HEK293 (cell line): ENCODE results near the gene CSKMT.

Source experiments
- EGR2 ChIP-seq: fragments of 450-650 bp; formaldehyde crosslinking; IDR thresholded peaks from 2 replicates; pipeline ENCODE4 v1.5.1; 2016; ENCODE audit warnings: low read depth, missing biosample characterization, missing genetic modification characterization
- HOXA7 ChIP-seq: sonication (generic); formaldehyde crosslinking; IDR thresholded peaks from 2 replicates; pipeline ENCODE4 v1.8.1; 2022; ENCODE audit warnings: missing genetic modification reagents, borderline replicate concordance
- PRDM10 ChIP-seq: fragments of 450-650 bp; formaldehyde crosslinking; IDR thresholded peaks from 2 replicates; pipeline ENCODE4 v1.5.1; 2016; ENCODE audit warnings: missing biosample characterization, missing genetic modification characterization
- PRDM4 ChIP-seq: fragments of 450-650 bp; formaldehyde crosslinking; IDR thresholded peaks from 2 replicates; pipeline ENCODE4 v1.5.1; 2017; ENCODE audit warnings: missing biosample characterization, missing genetic modification characterization
- ZBTB17 ChIP-seq: fragments of 450-650 bp; formaldehyde crosslinking; IDR thresholded peaks from 2 replicates; pipeline ENCODE4 v1.5.1; 2016; ENCODE audit warnings: missing biosample characterization, missing genetic modification characterization
- ZBTB48 ChIP-seq: fragments of 450-650 bp; formaldehyde crosslinking; IDR thresholded peaks from 2 replicates; pipeline ENCODE4 v1.5.1; 2016; ENCODE audit warnings: missing biosample characterization, missing genetic modification characterization
- ZBTB6 ChIP-seq: fragments of 450-650 bp; formaldehyde crosslinking; IDR thresholded peaks from 2 replicates; pipeline ENCODE4 v1.5.1; 2017; ENCODE audit warnings: missing biosample characterization, missing genetic modification characterization
- ZBTB7A ChIP-seq: fragments of 450-650 bp; formaldehyde crosslinking; IDR thresholded peaks from 2 replicates; pipeline ENCODE4 v1.5.1; 2016; ENCODE audit warnings: low read depth, missing biosample characterization, missing genetic modification characterization
- ZBTB8A ChIP-seq: fragments of 450-650 bp; formaldehyde crosslinking; IDR thresholded peaks from 2 replicates; pipeline ENCODE4 v1.5.1; 2016; ENCODE audit warnings: missing biosample characterization, missing genetic modification characterization
- ZFP37 ChIP-seq: fragments of 450-650 bp; formaldehyde crosslinking; IDR thresholded peaks from 2 replicates; pipeline ENCODE4 v1.5.1; 2016; ENCODE audit warnings: missing biosample characterization, missing genetic modification characterization
- ZNF132 ChIP-seq: fragments of 450-650 bp; formaldehyde crosslinking; IDR thresholded peaks from 2 replicates; pipeline ENCODE4 v1.5.1; 2017; ENCODE audit warnings: missing biosample characterization, missing genetic modification characterization, borderline replicate concordance
- ZNF155 ChIP-seq: fragments of 450-650 bp; formaldehyde crosslinking; IDR thresholded peaks from 2 replicates; pipeline ENCODE4 v1.5.1; 2016; ENCODE audit warnings: missing biosample characterization, missing genetic modification characterization
- ZNF2 ChIP-seq: fragments of 450-650 bp; formaldehyde crosslinking; IDR thresholded peaks from 2 replicates; pipeline ENCODE4 v1.5.1; 2016; ENCODE audit warnings: missing biosample characterization, missing genetic modification characterization
- ZNF23 ChIP-seq: fragments of 450-650 bp; formaldehyde crosslinking; IDR thresholded peaks from 2 replicates; pipeline ENCODE4 v1.5.1; 2016; ENCODE audit warnings: missing biosample characterization, missing genetic modification characterization, borderline replicate concordance
- ZNF26 ChIP-seq: fragments of 450-650 bp; formaldehyde crosslinking; IDR thresholded peaks from 2 replicates; pipeline ENCODE4 v1.5.1; 2016; ENCODE audit warnings: missing biosample characterization, missing genetic modification characterization
- ZNF274 ChIP-seq, 2 experiments: fragments of 200-500 bp in 1 of 2; fragments of 450-650 bp in 1 of 2; sonication (Bioruptor generic) in 1 of 2; formaldehyde crosslinking in 1 of 2; IDR thresholded peaks; 2 replicates each; pipeline versions ENCODE4 v1.5.1 to v1.6.1; 2014 to 2016; ENCODE audit warnings: borderline replicate concordance in 1 of 2, inconsistent platforms in 1 of 2, low read length in 1 of 2, missing biosample characterization in 1 of 2, missing genetic modification characterization in 1 of 2
- ZNF362 ChIP-seq: fragments of 450-650 bp; formaldehyde crosslinking; IDR thresholded peaks from 2 replicates; pipeline ENCODE4 v1.5.1; 2016; ENCODE audit warnings: missing biosample characterization, missing genetic modification characterization
- ZNF501 ChIP-seq: fragments of 450-650 bp; formaldehyde crosslinking; IDR thresholded peaks from 2 replicates; pipeline ENCODE4 v1.5.1; 2016; ENCODE audit warnings: missing biosample characterization, missing genetic modification characterization
- ZNF510 ChIP-seq: fragments of 450-650 bp; formaldehyde crosslinking; IDR thresholded peaks from 2 replicates; pipeline ENCODE4 v1.5.1; 2018; ENCODE audit warnings: mild to moderate bottlenecking, missing genetic modification characterization, missing biosample characterization; ENCODE audit not compliant: insufficient replicate concordance
- ZNF548 ChIP-seq: fragments of 450-650 bp; formaldehyde crosslinking; IDR thresholded peaks from 2 replicates; pipeline ENCODE4 v1.5.1; 2016; ENCODE audit warnings: missing biosample characterization, missing genetic modification characterization
- ZNF560 ChIP-seq: fragments of 450-650 bp; formaldehyde crosslinking; IDR thresholded peaks from 2 replicates; pipeline ENCODE4 v1.5.1; 2017; ENCODE audit warnings: missing biosample characterization, missing genetic modification characterization, borderline replicate concordance
- ZNF629 ChIP-seq: fragments of 450-650 bp; formaldehyde crosslinking; IDR thresholded peaks from 2 replicates; pipeline ENCODE4 v1.5.1; 2017; ENCODE audit warnings: missing biosample characterization, missing genetic modification characterization
- ZNF654 ChIP-seq: fragments of 450-650 bp; formaldehyde crosslinking; IDR thresholded peaks from 2 replicates; pipeline ENCODE4 v1.5.1; 2016; ENCODE audit warnings: low read depth, missing biosample characterization, missing genetic modification characterization
- ZNF677 ChIP-seq: fragments of 450-650 bp; IDR thresholded peaks from 2 replicates; pipeline ENCODE4 v1.5.0; 2018; ENCODE audit warnings: missing biosample characterization, mild to moderate bottlenecking, missing genetic modification characterization, moderate library complexity
- ZNF747 ChIP-seq: fragments of 450-650 bp; formaldehyde crosslinking; IDR thresholded peaks from 2 replicates; pipeline ENCODE4 v1.5.1; 2016; ENCODE audit warnings: missing biosample characterization, missing genetic modification characterization
- ZNF776 ChIP-seq: fragments of 450-650 bp; formaldehyde crosslinking; IDR thresholded peaks from 2 replicates; pipeline ENCODE4 v1.5.0; 2017; ENCODE audit warnings: missing biosample characterization, missing genetic modification characterization, borderline replicate concordance
- ZNF777 ChIP-seq: fragments of 450-650 bp; formaldehyde crosslinking; IDR thresholded peaks from 2 replicates; pipeline ENCODE4 v1.5.1; 2017; ENCODE audit warnings: missing biosample characterization, missing genetic modification characterization, borderline replicate concordance
- ZNF837 ChIP-seq: fragments of 450-650 bp; formaldehyde crosslinking; IDR thresholded peaks from 2 replicates; pipeline ENCODE4 v1.5.1; 2016; ENCODE audit warnings: missing biosample characterization, missing genetic modification characterization

CSKMT gene

GRCh38 chr11:62707277-62707861, 42.3 kb downstream of the CSKMT start, which contains the start of the genes BSCL2 and GNG3 (continued):
- no peak for TF ChIP-seq PRDM4
- TF ChIP-seq ZNF837 (tag by site-specific recombination), result no peak
- no peak for TF ChIP-seq ZNF654 (tag by site-specific recombination)
- TF ChIP-seq ZBTB17, result peak; percentile 83
- TF ChIP-seq ZNF776 (tag by site-specific recombination), result no peak
- TF ChIP-seq ZNF2, result 0 out of 2 replicates have a peak, but pooled peaks have one; percentile 57
- no peak for TF ChIP-seq ZNF747 (tag by site-specific recombination)
- TF ChIP-seq ZNF362 (tag by site-specific recombination), result no peak
- TF ChIP-seq ZNF777 (tag by site-specific recombination), result no peak
- TF ChIP-seq ZBTB6, result no peak
- TF ChIP-seq ZNF26 (tag by site-specific recombination), result no peak
- TF ChIP-seq ZBTB8A (tag by site-specific recombination), result no peak
- TF ChIP-seq HOXA7, result no peak
- peak; percentile 99 for TF ChIP-seq PRDM10 (tag by site-specific recombination)
- no peak for TF ChIP-seq ZNF155 (tag by site-specific recombination)
- no peak for TF ChIP-seq ZBTB7A
- TF ChIP-seq ZNF548 (tag by site-specific recombination), result no peak
- TF ChIP-seq ZNF629 (tag by site-specific recombination), result 0 out of 2 replicates have a peak, but pooled peaks have one; percentile 32
- no peak for TF ChIP-seq ZNF23 (tag by site-specific recombination)
- no peak for TF ChIP-seq ZNF677
- peak; percentile 51; the same call in 1 of the 2 replicates for TF ChIP-seq ZBTB48 (tag by site-specific recombination)
- TF ChIP-seq ZNF510, result no peak
- TF ChIP-seq ZNF132 (tag by site-specific recombination), result no peak
- TF ChIP-seq EGR2 (tag by site-specific recombination), result no peak
- TF ChIP-seq ZNF501 (tag by site-specific recombination), result no peak
- TF ChIP-seq ZFP37 (tag by site-specific recombination), result no peak
- TF ChIP-seq ZNF560 (tag by site-specific recombination), result no peak
- no peak for TF ChIP-seq ZNF274 (IDR thresholded peaks at IDR 0.05; ENCODE audit: low read length)
- TF ChIP-seq ZNF274 (tag by site-specific recombination; IDR thresholded peaks at IDR 0.05; ENCODE audit: borderline replicate concordance), result no peak
